Endothelial cell of umbilical vein (primary cell): ENCODE measurements around the gene KLHL41. TPM values are rescaled to one million over a fixed set of nuclear protein-coding genes. Genes with fewer than 3 reads are reported as not detected.

ENCODE experiments used
- BruUV-seq: library from RNA; stranded (reverse); fragments of 400-500 nt; replicated peaks from 2 replicates; lab custom pipeline; 2021; lab: Mats Ljungman, UMichigan
- CTCF ChIA-PET: fragments of 300-600, 350-600 bp; sonication (Branson Sonifier 250); formaldehyde crosslinking; loops from one replicate; lab custom pipeline; 2021; ENCODE audit warnings: antibody characterized with exemption, inconsistent platforms; lab: Charles Lee
- POLR2A ChIA-PET: fragments of 300-600, 350-600 bp; sonication (Branson Sonifier 250); formaldehyde crosslinking; loops from one replicate; lab custom pipeline; 2021; ENCODE audit warnings: antibody characterized with exemption, inconsistent platforms; lab: Charles Lee
- DNase-seq: peaks from one replicate; pipeline ENCODE4 v3.0.0-alpha.2; 2011; ENCODE audit warnings: low read depth, low spot score
- FAIRE-seq: peaks from 2 replicates; lab custom pipeline; 2011; peaks lifted over from hg19 to GRCh38; lab: Jason Lieb, UNC
- H2AFZ ChIP-seq: 2 replicates; pipeline ENCODE4 v1.6.0; 2012; ENCODE audit warnings: low read depth, low read length, control low read depth, inconsistent platforms
- H3K27ac ChIP-seq: 2 replicates; pipeline ENCODE4 v1.5.1; 2011; ENCODE audit warnings: low read depth, mild to moderate bottlenecking, control low read depth, low read length, moderate library complexity; ENCODE audit not compliant: insufficient read depth
- H3K27me3 ChIP-seq, 2 experiments: 2 replicates each; pipeline versions ENCODE4 v1.6.0 to v1.6.1; 2011; ENCODE audit warnings: low read length in 2 of 2, mixed read lengths in 1 of 2; ENCODE audit not compliant: control insufficient read depth in 2 of 2, insufficient read depth in 2 of 2
- H3K36me3 ChIP-seq, 2 experiments: 2 replicates in 1 of 2; 3 replicates in 1 of 2; pipeline ENCODE4 v1.5.1; 2011; ENCODE audit warnings: low read length in 2 of 2, mild to moderate bottlenecking in 1 of 2, moderate library complexity in 1 of 2; ENCODE audit not compliant: control insufficient read depth in 2 of 2, insufficient read depth in 2 of 2; ENCODE audit errors: extremely low read depth in 1 of 2
- H3K4me1 ChIP-seq: 3 replicates; pipeline ENCODE4 v1.5.1; 2011; ENCODE audit warnings: mild to moderate bottlenecking, low read length; ENCODE audit not compliant: control insufficient read depth, insufficient read depth; ENCODE audit errors: extremely low read depth
- H3K4me2 ChIP-seq: 2 replicates; pipeline ENCODE4 v1.6.1; 2011; ENCODE audit warnings: low read length, control low read depth, mixed read lengths; ENCODE audit not compliant: insufficient read depth
- H3K4me3 ChIP-seq, 3 experiments: fragments of 200-600 bp in 1 of 3; sonication (generic), shearing (Covaris generic) in 1 of 3; replicated peaks in 1 of 3; 2 replicates each; pipeline ENCODE4 v1.5.1; 2011 to 2016; ENCODE audit warnings: control low read depth in 3 of 3, low read length in 3 of 3, mild to moderate bottlenecking in 2 of 3, inconsistent platforms in 1 of 3, low read depth in 1 of 3, moderate library complexity in 1 of 3; ENCODE audit not compliant: insufficient read depth in 1 of 3
- H3K79me2 ChIP-seq: 2 replicates; pipeline ENCODE4 v1.6.0; 2012; ENCODE audit warnings: low read length, inconsistent platforms; ENCODE audit not compliant: control insufficient read depth, insufficient read depth
- H3K9ac ChIP-seq: replicated peaks from 2 replicates; pipeline ENCODE3; 2011; ENCODE audit warnings: low read length, control low read depth; ENCODE audit not compliant: insufficient read depth; ENCODE audit errors: extremely low read depth
- H3K9me1 ChIP-seq: replicated peaks from 3 replicates; pipeline ENCODE4 v1.6.0; 2011; ENCODE audit warnings: mild to moderate bottlenecking, low read length; ENCODE audit not compliant: control insufficient read depth, insufficient read depth; ENCODE audit errors: extremely low read depth
- H3K9me3 ChIP-seq: replicated peaks from 2 replicates; pipeline ENCODE4 v1.5.1; 2012; ENCODE audit warnings: low read length, inconsistent platforms; ENCODE audit not compliant: control insufficient read depth, insufficient read depth
- H4K20me1 ChIP-seq: replicated peaks from 2 replicates; pipeline ENCODE3; 2011; ENCODE audit warnings: mild to moderate bottlenecking, low read length; ENCODE audit not compliant: control insufficient read depth, insufficient read depth; ENCODE audit errors: extremely low read depth
- EZH2 ChIP-seq: IDR thresholded peaks from 2 replicates; pipeline ENCODE4 v1.6.1; 2012; ENCODE audit warnings: borderline replicate concordance, low read depth, mild to moderate bottlenecking, moderate library complexity, low read length, inconsistent platforms; ENCODE audit not compliant: severe bottlenecking
- FOS ChIP-seq: IDR thresholded peaks from 2 replicates; pipeline ENCODE4 v1.6.1; 2011; ENCODE audit warnings: mild to moderate bottlenecking, low read length, moderate library complexity, borderline replicate concordance; ENCODE audit not compliant: insufficient read depth
- GATA2 ChIP-seq: IDR thresholded peaks from 2 replicates; pipeline ENCODE4 v1.7.0; 2011; ENCODE audit warnings: low read depth, mild to moderate bottlenecking, moderate library complexity, mixed read lengths, low read length; ENCODE audit not compliant: insufficient read length, insufficient read depth
- JUN ChIP-seq: IDR thresholded peaks from 2 replicates; pipeline ENCODE4 v1.6.1; 2011; ENCODE audit warnings: borderline replicate concordance, low read depth; ENCODE audit not compliant: insufficient read length, insufficient read depth
- MYC ChIP-seq: IDR thresholded peaks from one replicate; pipeline ENCODE4 v1.6.1; 2011; ENCODE audit warnings: mild to moderate bottlenecking, low read depth, low read length
- POLR2A ChIP-seq: IDR thresholded peaks from 2 replicates; pipeline ENCODE4 v1.6.1; 2012; ENCODE audit warnings: low read depth, mild to moderate bottlenecking, control low read depth, low read length
- POLR2AphosphoS5 ChIP-seq: IDR thresholded peaks from 2 replicates; pipeline ENCODE4 v1.6.1; 2012; ENCODE audit warnings: low read depth, mild to moderate bottlenecking, control low read depth, low read length, moderate library complexity; ENCODE audit not compliant: insufficient read depth
- dilution Hi-C: fragments of 300-500 bp; cut with MboI; formaldehyde crosslinking; loops from one replicate; pipeline ENCODE4 v1.15.0; 2019; ENCODE audit warnings: low sequenced_read_pairs; ENCODE audit not compliant: extremely low pct_ligation_motif_present
- intact Hi-C: fragments of 100-400 bp; cut with micrococcal nuclease; formaldehyde crosslinking; loops from one replicate; pipeline ENCODE4 v1.10.0; 2022
- polyA plus RNA-seq, 4 experiments: library from polyadenylated mRNA; depleted of rRNA in 3 of 4; stranded (reverse) in 3 of 4; unstranded in 1 of 4; fragments of >200 nt; gene quantifications; 2 replicates each; pipeline versions ENCODE4 v1.2.1 to v1.2.3, GENCODE V29; 2011 to 2012; ENCODE audit warnings: missing spikeins in 1 of 4
- total RNA-seq: library from RNA; stranded (reverse); gene quantifications from 2 replicates; pipeline ENCODE4 v1.2.3, GENCODE V29; 2021
- TF ChIP-seq, protein P1 (sequence below): IDR thresholded peaks from 2 replicates; pipeline ENCODE4 v1.6.1; 2011; ENCODE audit not compliant: insufficient read depth, insufficient read length
- TF ChIP-seq, protein P2 (sequence below), 2 donors: IDR thresholded peaks; 1 replicate in 1 of 2; 2 replicates in 1 of 2; pipeline ENCODE4 v1.5.1; 2011; ENCODE audit warnings: low read length in 2 of 2, mild to moderate bottlenecking in 2 of 2, moderate library complexity in 2 of 2, control low read depth in 1 of 2, inconsistent platforms in 1 of 2, low read depth in 1 of 2; ENCODE audit not compliant: insufficient read depth in 1 of 2; ENCODE audit errors: extremely low read depth in 1 of 2

KLHL41 gene
- total and polyA plus RNA-seq, 2 donors (not counting 3 experiments of a cell fraction or from before 2014, with no cell fraction given) = 0.08 to 0.73 TPM

DNA sequence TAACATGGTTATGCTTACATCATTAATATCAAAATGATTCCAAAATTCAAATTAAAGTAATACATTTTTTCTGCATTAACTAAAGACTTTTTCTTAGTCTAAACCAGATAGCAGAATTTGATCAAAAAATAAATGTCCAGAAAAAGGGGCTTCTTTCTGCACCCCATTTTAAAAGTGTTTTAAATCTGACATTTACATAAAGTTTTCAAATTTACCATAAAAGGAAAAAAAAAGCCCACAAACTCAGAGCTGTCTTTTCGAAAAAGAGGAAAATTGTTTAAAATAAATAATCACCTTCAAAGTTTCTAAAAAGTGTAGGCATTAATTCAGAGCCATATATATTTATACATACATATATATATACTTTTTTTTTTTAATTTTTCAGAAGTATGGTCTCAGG lies 62.7 kb downstream of the KLHL41 start:
- CTCF ChIA-PET = interaction anchor here (1.1 to 1.6 kb wide), 3 partner anchors 10 to 94 kb away, joined by 3 to 6 read pairs (median 3); partner anchors contain the start of gene BBS5
- POLR2A ChIA-PET = no interaction called here
- BruUV-seq = no TSS peak

More for the DNA sequence above, 62.7 kb downstream of the KLHL41 start:
- Histone ChIP-seq H3K9ac (no peak overlapping the region), H3K4me1 (peaks cover 2% of the 10 kb centered on the region), H3K4me2 (peak overlapping the region; percentile 77), H3K27me3 (no peaks in the 10 kb centered on the region), H2AFZ (no peak overlapping the region), H3K27ac (no peak overlapping the region), H3K9me1 (no peaks in the 10 kb centered on the region), H3K79me2 (peaks cover 17% of the 10 kb centered on the region), H3K4me3 (no peak overlapping the region), H4K20me1 (no peaks in the 10 kb centered on the region), H3K9me3 (no peaks in the 10 kb centered on the region), H3K36me3 (no peaks in the 10 kb centered on the region)
- no peak for DNase-seq
- TF ChIP-seq EZH2 = no peak
- TF ChIP-seq GATA2 = no peak
- no peak for TF ChIP-seq MYC
- TF ChIP-seq POLR2A = no peak
- TF ChIP-seq, protein P1, sequence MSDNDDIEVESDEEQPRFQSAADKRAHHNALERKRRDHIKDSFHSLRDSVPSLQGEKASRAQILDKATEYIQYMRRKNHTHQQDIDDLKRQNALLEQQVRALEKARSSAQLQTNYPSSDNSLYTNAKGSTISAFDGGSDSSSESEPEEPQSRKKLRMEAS = no peak
- TF ChIP-seq JUN = no peak
- no peak for TF ChIP-seq POLR2AphosphoS5
- TF ChIP-seq, protein P2, sequence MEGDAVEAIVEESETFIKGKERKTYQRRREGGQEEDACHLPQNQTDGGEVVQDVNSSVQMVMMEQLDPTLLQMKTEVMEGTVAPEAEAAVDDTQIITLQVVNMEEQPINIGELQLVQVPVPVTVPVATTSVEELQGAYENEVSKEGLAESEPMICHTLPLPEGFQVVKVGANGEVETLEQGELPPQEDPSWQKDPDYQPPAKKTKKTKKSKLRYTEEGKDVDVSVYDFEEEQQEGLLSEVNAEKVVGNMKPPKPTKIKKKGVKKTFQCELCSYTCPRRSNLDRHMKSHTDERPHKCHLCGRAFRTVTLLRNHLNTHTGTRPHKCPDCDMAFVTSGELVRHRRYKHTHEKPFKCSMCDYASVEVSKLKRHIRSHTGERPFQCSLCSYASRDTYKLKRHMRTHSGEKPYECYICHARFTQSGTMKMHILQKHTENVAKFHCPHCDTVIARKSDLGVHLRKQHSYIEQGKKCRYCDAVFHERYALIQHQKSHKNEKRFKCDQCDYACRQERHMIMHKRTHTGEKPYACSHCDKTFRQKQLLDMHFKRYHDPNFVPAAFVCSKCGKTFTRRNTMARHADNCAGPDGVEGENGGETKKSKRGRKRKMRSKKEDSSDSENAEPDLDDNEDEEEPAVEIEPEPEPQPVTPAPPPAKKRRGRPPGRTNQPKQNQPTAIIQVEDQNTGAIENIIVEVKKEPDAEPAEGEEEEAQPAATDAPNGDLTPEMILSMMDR (IDR thresholded peaks at IDR 0.05; ENCODE audit: extremely low read depth in 1 of 2, insufficient read depth in 1 of 2, low read depth in 1 of 2, low read length in 2 of 2) = no peak
- TF ChIP-seq FOS = no peak
- intact Hi-C loops (loop anchor here (5.0 kb wide), 2 partner anchors 95 to 120 kb away; partner anchors contain the start of genes BBS5, CFAP210 and PHOSPHO2), dilution Hi-C loops (no loop called here)
- FAIRE-seq = no peak
